Measurements from ENCODE around the gene SLC6A19.
"Not testable (repeated sequence)": the region's sequence is repeated elsewhere in the genome, so short reads cannot be mapped to it uniquely, and the experiment has no call there.

Gene SLC6A19

DNA sequence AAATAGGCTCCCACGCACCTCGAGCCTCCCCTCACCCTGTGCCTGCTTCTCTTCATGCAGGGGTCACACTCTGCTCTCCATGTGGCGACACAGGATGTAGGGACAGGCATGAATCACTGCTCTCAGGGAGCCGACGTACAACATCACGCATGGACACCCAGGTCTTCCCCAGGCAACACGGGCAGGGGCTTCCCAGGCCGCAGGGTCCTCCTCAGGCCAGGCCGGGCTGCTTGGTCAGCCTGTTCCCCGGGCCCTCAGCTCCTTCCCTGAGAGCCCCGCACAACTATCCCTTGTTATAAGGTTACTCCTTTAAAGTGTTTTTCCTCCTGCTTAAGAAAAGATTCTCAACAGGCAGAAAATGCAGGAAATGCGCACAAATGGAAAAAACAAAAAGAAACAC, 24.8 kb downstream of the SLC6A19 start:
- ChIA-PET POLR2A (no interaction called here), CTCF (no interaction called here)
- no peak for DNase-seq (ENCODE audit: extremely low spot score)
- TF ChIP-seq, protein P1, sequence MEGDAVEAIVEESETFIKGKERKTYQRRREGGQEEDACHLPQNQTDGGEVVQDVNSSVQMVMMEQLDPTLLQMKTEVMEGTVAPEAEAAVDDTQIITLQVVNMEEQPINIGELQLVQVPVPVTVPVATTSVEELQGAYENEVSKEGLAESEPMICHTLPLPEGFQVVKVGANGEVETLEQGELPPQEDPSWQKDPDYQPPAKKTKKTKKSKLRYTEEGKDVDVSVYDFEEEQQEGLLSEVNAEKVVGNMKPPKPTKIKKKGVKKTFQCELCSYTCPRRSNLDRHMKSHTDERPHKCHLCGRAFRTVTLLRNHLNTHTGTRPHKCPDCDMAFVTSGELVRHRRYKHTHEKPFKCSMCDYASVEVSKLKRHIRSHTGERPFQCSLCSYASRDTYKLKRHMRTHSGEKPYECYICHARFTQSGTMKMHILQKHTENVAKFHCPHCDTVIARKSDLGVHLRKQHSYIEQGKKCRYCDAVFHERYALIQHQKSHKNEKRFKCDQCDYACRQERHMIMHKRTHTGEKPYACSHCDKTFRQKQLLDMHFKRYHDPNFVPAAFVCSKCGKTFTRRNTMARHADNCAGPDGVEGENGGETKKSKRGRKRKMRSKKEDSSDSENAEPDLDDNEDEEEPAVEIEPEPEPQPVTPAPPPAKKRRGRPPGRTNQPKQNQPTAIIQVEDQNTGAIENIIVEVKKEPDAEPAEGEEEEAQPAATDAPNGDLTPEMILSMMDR (IDR thresholded peaks at IDR 0.05; ENCODE audit: control extremely low read depth, extremely low read depth, low read depth, missing control alignments): no peak

DNA sequence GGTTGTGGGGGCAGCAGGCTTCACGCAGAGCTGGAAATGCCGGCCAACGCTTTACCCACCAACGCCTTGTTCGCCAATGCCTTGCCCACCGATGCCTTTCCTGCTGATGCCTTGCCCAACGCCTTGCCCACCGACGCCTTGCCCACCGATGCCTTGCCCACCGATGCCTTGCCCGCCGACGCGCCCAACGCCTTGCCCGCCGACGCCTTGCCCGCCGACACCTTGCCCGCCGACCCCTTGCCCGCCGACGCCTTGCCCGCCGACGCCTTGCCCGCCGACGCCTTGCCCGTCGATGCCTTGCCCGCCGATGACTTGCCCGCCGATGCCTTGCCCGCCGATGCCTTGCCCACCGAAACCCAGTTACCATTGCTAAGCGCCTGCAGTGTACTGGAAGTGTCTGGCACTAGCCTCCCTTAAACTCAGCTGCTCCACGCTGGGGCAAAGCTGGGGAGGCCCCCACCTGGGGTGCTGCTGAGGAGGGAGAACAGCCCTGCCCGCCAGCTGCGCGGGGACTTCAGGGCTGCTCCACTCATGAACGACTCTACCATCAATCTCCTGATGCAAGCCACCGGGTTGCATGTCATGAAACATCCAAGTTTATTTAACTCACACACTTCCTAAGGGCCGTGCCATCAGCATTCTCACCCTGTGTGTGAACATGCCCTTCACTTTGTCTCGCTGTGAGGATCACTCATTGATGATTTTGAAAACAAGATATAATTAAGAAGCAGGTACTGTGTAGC, 25.6 kb downstream of the SLC6A19 start:
- TF ChIP-seq, protein P1 (IDR thresholded peaks at IDR 0.05; ENCODE audit: control extremely low read depth, extremely low read depth, low read depth, missing control alignments): no peak
- ChIA-PET CTCF (no interaction called here), POLR2A (no interaction called here)
- no peak for DNase-seq (ENCODE audit: extremely low spot score)

GRCh38 chr5:1227667-1228066, 26.3 kb downstream of the SLC6A19 start:
- ChIA-PET POLR2A (no interaction called here), CTCF (no interaction called here)
- DNase-seq (ENCODE audit: extremely low spot score): no peak
- TF ChIP-seq, protein P1 (IDR thresholded peaks at IDR 0.05; ENCODE audit: control extremely low read depth, extremely low read depth, low read depth, missing control alignments): no peak

DNA sequence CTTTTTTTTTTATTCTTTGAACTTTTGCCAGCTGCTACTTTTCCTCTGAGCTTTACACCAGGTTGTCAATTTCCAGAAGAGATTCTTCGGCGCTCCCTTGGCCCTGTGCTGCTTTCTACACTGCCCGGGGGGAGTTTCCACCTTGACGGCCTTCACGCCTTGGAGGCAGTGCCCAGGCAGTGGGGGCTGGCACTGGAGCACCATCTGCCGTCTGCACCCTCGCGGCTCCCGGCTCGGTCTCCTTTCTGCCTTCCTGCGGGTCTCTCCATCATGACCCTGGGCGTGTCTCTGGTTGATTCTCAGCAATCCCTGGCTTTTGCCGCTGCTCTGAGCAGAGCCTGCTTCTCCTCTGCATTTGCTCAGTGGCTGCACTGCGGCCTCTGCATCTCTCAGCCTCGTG, 26.7 kb downstream of the SLC6A19 start:
- no peak for DNase-seq (ENCODE audit: extremely low spot score)
- TF ChIP-seq, protein P1 (IDR thresholded peaks at IDR 0.05; ENCODE audit: control extremely low read depth, extremely low read depth, low read depth, missing control alignments): no peak
- ChIA-PET POLR2A (no interaction called here), CTCF (no interaction called here)

- DNase-seq (ENCODE audit: extremely low spot score); POLR2A ChIA-PET: not testable (repeated sequence)
- CTCF ChIA-PET: interaction anchor here (1.5 kb wide), 1 partner anchor 10 kb away, joined by 3 read pairs; no protein-coding TSS in a partner anchor
These were observed 27.6 kb downstream of the SLC6A19 start for GRCh38 chr5:1229023-1229422.

DNA sequence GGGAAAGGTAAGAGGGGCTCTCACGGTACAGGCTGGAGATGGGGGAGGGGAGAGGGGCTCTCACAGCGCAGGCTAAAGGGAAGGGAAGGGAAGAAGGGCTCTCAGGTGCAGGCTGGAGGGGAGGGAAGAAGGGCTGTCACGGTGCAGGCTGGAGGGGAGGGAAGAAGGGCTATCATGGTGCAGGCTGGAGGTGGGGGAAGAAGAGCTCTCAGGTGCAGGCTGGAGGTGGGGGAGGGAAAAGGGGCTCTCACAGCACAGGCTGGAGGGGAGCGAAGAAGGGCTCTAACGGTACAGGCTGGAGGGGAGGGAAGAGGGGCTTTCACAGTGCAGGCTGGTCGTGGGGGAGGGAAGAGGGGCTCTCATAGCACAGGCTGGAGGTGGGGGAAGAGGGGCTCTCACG, 28.4 kb downstream of the SLC6A19 start:
- POLR2A ChIA-PET: no interaction called here
- no peak for DNase-seq (ENCODE audit: extremely low spot score)
- CTCF ChIA-PET: interaction anchor here (1.5 kb wide), 1 partner anchor 9 kb away, joined by 3 read pairs; no protein-coding TSS in a partner anchor
- TF ChIP-seq, protein P1 (IDR thresholded peaks at IDR 0.05; ENCODE audit: control extremely low read depth, extremely low read depth, low read depth, missing control alignments): no peak

GRCh38 chr5:1230551-1230950, 29.2 kb downstream of the SLC6A19 start:
- TF ChIP-seq, protein P1 (IDR thresholded peaks at IDR 0.05; ENCODE audit: control extremely low read depth, extremely low read depth, low read depth, missing control alignments): no peak
- CTCF ChIA-PET: interaction anchor here (1.6 kb wide), 1 partner anchor 63 kb away, joined by 5 read pairs; no protein-coding TSS in a partner anchor
- no peak for DNase-seq (ENCODE audit: extremely low spot score)
- POLR2A ChIA-PET: no interaction called here
